GM19025 (cell line): ENCODE data around the gene NAALADL2.

Experiments
- ATAC-seq: cut with Tn5 transposase; IDR thresholded peaks from one replicate; pipeline ENCODE4 v1.9.1; 2021; ENCODE audit warnings: mild to moderate bottlenecking, low read depth, moderate library complexity; ENCODE audit not compliant: unreplicated experiment

Gene NAALADL2

GRCh38 chr3:174884776-174885568, 25.8 kb downstream of the NAALADL2 start:
- no peak for ATAC-seq

DNA sequence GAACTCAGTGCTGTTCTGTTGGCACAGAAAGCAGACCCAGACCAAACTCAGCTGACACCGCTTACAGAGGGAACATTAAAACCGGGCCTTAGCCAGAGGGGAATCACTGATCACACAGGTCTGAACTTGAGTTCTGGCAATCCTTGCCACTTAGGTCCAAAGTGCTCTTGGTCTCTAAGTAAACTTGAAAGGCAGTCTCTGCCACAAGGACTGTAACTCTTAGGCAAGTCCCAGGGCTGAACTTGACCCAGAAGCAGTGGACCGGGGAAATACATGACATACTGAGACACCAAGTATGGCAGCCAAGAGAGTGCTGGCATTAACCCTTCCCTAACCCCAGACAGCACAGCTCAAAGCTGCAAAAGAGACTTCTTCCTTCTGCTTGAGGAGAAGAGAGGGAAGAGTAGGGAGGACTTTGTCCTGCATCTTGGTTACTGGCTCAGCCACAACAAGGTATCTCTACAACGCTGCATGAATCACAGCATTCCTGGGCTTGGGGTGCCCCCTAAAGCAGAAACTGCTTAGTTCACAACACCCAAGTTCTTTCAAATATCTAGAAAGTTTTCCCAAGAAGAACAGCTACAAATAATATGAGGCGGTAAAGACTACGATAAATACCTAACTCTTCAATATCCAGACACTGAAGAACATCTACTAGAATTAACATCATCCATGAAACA, 32.5 kb downstream of the NAALADL2 start:
- ATAC-seq, result no peak

DNA sequence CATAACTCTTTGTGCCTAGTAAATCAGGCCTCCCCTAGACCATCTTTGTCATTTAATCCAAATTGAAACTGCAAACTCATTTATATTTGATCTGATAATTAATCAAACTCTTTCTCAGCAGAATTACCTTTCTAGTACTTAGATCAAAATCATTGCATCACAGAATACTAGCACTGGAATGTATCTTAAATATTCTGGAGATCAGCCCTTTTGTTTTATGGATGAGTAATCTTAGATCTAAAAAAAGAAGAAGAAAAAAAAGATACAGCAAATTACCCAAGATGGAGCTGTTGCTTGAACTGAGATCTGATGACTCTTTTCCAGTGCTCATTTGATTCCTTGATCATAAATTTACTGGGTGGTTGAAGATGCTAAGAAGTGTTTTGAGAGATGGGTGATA, 47.9 kb downstream of the NAALADL2 start:
- no peak for ATAC-seq

DNA sequence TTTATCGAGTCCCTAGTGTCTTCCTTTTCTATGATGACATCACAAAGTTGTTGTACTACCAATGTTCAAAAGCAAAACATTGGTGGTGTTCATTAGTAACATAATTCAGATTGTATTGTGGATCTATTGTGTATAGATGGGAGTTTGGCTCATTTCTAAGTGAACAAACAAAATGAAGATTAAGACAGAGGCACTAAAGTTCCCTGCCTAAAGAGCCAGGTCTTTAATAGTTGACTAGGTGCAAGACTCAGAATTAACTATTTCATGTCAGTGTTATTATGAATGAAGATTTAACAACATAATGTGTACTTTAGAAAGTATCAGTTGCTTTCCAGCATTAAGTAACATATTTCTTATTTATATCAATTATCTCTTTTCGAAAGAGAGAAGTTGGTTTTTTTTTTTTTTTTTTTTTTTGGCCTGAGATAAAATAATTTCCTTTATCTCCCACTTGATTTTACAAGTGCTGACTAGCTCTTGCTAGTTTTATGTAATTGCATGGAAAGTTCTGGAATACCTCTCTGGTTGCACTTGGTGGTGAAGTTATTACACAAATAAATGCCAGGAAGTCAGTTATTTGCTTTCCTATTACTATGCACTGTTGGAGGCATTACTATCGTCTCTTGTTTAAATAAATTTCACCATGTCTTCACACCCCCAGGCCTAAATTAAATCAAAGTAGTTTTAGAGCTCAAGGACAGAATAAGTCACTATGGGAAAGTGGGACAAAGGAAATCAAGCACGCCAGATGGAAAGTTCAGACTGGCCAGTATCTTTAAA, 48.7 kb downstream of the NAALADL2 start:
- ATAC-seq, result no peak

DNA sequence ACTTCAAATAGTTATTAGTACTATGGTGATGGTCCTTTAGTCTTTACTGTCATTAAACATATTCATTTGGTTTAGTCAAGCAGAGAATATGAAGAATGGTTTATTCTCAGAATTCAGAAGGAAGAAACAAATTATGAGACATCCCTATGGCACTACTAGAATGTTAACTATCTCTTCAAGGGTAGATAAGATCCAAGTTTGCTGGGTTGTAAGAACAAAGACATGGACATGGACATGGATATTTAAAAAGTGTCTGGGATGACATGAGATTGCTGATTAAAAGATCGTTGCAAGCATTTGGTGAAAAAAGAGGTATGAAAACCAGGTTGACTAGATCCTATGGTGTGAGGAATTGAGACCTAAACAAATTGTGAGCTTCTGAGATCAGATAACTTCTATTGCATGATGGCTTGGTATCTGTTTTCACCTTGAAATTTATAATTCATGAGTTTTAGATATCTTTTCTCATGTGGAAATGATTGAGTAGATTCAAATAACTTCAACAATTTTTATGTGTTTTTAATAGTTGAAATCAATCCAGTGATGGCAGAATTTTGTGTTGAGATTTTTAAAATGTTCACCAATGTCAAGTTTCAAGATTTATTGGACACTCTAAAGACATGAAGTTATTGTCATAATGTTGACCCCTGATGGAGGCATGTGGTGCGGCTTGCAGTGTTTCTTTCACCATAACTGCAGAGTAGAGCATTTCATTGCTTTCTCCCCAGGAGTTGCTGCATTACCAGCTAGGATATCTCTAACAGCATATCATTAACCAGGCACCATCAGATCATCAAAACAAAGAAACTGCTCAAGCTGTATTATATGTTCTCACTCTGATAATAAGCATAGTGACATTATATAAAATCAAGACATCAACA, 72.6 kb downstream of the NAALADL2 start:
- ATAC-seq, result no peak

- ATAC-seq, result no peak
Observed at GRCh38 chr3:174936590-174936989, 77.5 kb downstream of the NAALADL2 start.

GRCh38 chr3:174937478-174937877, 78.3 kb downstream of the NAALADL2 start:
- ATAC-seq, result no peak

DNA sequence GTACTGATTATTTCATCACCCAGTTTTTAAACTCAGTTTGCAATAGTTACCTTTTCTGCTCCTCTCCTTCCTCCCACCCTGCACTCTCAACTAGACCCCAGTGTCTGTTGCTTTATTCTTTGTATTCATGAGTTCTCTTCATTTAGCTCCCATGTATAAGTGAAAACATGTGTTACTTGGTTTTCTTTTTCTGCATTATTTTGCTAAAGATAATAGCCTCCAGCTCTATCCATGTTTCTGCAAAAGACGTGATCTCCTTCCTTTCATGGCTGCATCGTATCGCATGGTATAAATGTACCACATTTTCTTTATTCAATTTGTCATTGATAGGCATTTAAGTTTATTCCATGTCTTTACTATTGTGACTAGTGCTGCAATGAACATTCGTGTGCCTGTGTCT, 79.0 kb downstream of the NAALADL2 start:
- ATAC-seq, result no peak

DNA sequence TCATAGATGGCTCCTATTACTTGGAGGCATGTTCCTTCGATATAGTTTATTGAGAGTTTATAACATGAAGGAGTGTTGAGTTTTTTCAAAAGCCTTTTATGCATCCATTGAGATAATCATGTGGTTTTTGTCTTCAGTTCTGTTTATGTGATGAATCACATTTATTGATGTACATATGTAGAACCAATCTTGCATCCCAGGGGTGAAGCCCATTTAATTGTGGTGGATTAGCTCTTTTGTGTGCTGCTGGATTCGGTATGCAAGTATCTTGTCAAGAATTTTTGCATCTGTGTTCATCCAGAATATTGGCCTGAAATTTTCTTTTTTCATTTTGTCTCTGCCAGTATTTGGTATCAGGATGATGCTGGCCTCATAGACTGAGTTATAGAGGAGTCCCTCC, 81.0 kb downstream of the NAALADL2 start:
- no peak for ATAC-seq

DNA sequence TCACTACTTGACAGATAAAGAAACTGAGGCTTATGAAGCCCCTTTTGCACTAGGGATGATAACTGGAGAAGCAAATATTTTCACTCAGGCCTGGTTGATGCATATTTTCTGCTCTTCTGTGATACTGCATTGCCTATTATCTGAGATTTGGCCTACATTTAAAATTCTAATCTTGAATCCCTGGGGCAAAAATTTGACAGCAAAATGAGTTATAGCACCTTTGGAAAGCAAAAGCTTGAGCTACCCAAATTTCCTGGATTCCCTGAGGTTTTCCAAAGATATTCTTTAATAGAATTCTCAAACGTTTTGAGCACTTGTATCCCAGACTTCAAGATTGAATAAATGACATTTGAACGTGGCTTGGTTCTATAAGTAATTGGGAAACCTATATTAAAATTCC, 86.1 kb downstream of the NAALADL2 start:
- no peak for ATAC-seq

DNA sequence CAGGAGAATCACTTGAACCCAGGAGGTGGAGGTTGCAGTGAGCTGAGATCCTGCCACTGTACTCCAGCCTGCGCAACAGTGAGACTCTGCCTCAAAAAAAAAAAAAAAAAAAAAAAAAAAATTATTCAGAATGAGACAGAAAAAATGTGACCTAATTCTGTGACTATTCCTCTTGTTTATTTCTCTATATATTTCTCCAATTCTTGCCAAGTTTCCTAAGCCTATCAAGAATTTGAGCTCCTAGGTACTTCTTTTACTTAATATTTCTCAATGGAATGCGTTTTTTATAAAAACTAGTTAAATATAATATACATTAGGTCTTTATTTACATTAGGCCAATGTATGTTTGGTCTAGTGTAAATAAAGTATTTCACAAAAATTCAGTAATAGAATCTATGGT, 86.8 kb downstream of the NAALADL2 start:
- no peak for ATAC-seq

DNA sequence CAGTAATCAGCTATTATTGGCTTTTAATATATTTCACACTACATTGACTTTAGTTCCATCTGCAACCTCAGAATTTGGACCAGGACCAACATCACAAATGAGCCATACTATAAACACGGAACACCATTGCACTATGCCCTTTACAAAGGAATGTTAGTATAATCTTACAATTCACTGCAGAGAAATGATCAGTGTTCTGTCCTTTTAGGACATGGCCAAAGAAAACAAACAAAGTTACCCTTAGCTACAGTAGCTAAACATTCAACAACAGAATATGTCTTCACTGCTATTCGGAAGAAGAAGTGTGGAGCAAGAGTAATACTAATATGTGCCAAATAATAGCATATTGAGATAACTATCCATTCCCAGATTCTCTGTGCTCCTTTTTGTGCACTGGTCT, 90.4 kb downstream of the NAALADL2 start:
- no peak for ATAC-seq

GRCh38 chr3:174951034-174951433, 91.9 kb downstream of the NAALADL2 start:
- no peak for ATAC-seq

GRCh38 chr3:174951498-174952005, 92.4 kb downstream of the NAALADL2 start:
- ATAC-seq, result no peak

- ATAC-seq, result no peak
Observed at GRCh38 chr3:174953068-174953467, 93.9 kb downstream of the NAALADL2 start.

DNA sequence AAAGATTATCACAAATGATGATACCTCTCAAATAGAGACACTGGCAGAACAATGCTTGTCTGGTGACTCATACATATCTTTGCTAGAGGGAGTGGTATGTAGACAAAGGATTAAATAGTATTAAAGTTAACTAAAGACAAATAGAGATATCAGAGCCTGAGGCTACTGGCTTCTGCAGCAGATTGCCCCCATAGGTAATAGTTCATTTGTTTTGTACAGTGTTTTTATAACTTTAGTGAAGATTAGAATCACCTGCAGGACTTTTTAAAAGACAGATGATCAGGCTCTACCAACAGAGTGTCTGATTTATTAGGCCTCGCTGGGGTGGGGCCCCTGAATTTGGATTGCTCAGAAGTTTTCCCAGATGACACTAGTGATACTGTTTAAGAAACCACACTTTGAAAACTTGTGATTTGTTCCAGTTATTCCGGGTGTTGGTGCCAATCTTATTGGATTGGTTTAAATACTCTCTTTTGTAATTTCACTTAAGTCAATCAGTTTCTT, 96.4 kb downstream of the NAALADL2 start:
- no peak for ATAC-seq

DNA sequence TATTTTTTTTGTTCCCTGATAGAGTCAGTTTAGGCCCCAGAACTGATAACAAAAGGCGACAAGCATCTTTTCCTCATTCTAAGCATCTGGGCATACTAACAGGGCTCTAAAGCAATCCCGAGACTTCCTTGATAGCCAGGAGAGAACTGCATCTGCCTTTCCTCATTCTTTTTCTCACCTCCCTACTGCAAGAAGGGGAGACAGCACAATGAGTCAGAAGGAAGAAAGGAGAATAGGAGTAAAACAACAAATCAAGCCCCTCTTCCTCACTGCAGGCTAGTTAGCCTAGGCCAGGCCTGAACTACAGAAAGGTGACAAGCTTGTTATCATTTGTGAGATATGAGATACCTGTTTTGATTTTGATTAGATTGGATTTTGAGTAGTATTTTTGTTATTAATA, 97.9 kb downstream of the NAALADL2 start:
- ATAC-seq, result no peak

DNA sequence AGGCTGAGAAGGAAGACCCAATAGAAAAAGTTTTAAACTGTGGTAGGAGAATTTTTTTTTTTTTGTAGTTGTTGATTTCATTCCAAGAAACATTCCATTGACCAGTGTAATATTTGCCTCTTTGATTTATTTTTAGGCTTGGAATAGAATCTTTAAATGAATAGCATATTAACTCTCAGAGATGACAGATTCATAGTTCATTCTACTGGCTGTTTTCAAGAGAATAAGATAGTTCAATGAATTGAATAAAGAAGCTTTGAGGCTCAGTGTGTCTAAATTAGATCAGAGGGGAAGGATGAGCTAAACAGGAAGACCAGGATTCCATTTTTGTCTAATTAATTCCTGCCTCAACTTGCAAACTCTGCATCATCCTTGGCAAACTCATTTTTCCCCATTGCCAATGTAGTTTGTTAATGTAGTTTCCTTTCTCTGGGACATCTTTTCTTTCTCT, 98.4 kb downstream of the NAALADL2 start:
- ATAC-seq, result no peak

- ATAC-seq, result no peak
Observed at GRCh38 chr3:174958671-174959328, 99.7 kb downstream of the NAALADL2 start.
